HEK293 (cell line): Measurements from ENCODE around the gene IGF2R.

ENCODE experiments used
- CTCF ChIA-PET: fragments of 350-600 bp; formaldehyde crosslinking; extraction: SDS; loops from one replicate; lab custom pipeline; 2021; ENCODE audit warnings: antibody characterized with exemption; lab: Yijun Ruan, JAX
- POLR2A ChIA-PET: fragments of 300-600 bp; formaldehyde crosslinking; extraction: SDS; loops from one replicate; lab custom pipeline; 2020; ENCODE audit warnings: antibody characterized with exemption, inconsistent platforms; lab: Yijun Ruan, JAX
- H3K27ac ChIP-seq: fragments of 200-500 bp; sonication (Bioruptor generic); 2 replicates; pipeline ENCODE4 v1.5.1; 2014; ENCODE audit warnings: low read depth, low read length, control low read depth, inconsistent platforms; ENCODE audit errors: extremely low read depth
- H3K36me3 ChIP-seq, 2 experiments: fragments of 200-500 bp in 1 of 2; sonication (Bioruptor generic) in 1 of 2; 1 replicate in 1 of 2; 2 replicates in 1 of 2; pipeline ENCODE4 v1.5.1; 2014 to 2017; ENCODE audit warnings: inconsistent platforms in 2 of 2, low read length in 2 of 2; ENCODE audit not compliant: control insufficient read depth in 2 of 2, insufficient read depth in 1 of 2
- H3K4me1 ChIP-seq: fragments of 200-500 bp; sonication (Bioruptor generic); 2 replicates; pipeline ENCODE4 v1.5.1; 2014; ENCODE audit warnings: mild to moderate bottlenecking, low read length, inconsistent platforms; ENCODE audit not compliant: control insufficient read depth, insufficient read depth
- H3K4me3 ChIP-seq: 2 replicates; pipeline ENCODE4 v1.5.1; 2011; ENCODE audit warnings: low read depth, mild to moderate bottlenecking, control low read depth, low read length, moderate library complexity
- H3K9me3 ChIP-seq: fragments of 200-500 bp; sonication (Bioruptor generic); 2 replicates; pipeline ENCODE4 v1.5.1; 2014; ENCODE audit warnings: low read depth, low read length, inconsistent platforms; ENCODE audit not compliant: control insufficient read depth, insufficient read depth
- ATF2 ChIP-seq: fragments of 450-650 bp; formaldehyde crosslinking; IDR thresholded peaks from 2 replicates; pipeline ENCODE4 v1.5.1; 2016; ENCODE audit warnings: missing biosample characterization, missing genetic modification characterization, low read depth
- BCL11B ChIP-seq: fragments of 450-650 bp; formaldehyde crosslinking; IDR thresholded peaks from 2 replicates; pipeline ENCODE4 v1.5.1; 2016; ENCODE audit warnings: low read depth, missing biosample characterization, missing genetic modification characterization
- ELK4 ChIP-seq: IDR thresholded peaks from 2 replicates; pipeline ENCODE4 v1.6.1; 2011; ENCODE audit warnings: mild to moderate bottlenecking, low read depth, low read length, borderline replicate concordance
- GFI1B ChIP-seq: fragments of 450-650 bp; formaldehyde crosslinking; IDR thresholded peaks from 2 replicates; pipeline ENCODE4 v1.5.1; 2016; ENCODE audit warnings: missing biosample characterization, missing genetic modification characterization
- KLF16 ChIP-seq: fragments of 450-650 bp; formaldehyde crosslinking; IDR thresholded peaks from 2 replicates; pipeline ENCODE4 v1.5.1; 2017; ENCODE audit warnings: missing biosample characterization, missing genetic modification characterization
- MZF1 ChIP-seq: fragments of 450-650 bp; formaldehyde crosslinking; IDR thresholded peaks from 2 replicates; pipeline ENCODE4 v1.5.1; 2017; ENCODE audit warnings: missing biosample characterization, missing genetic modification characterization, borderline replicate concordance
- RBAK ChIP-seq: fragments of 450-650 bp; formaldehyde crosslinking; IDR thresholded peaks from 2 replicates; pipeline ENCODE4 v1.5.1; 2016; ENCODE audit warnings: missing biosample characterization, missing genetic modification characterization
- REPIN1 ChIP-seq: fragments of 450-650 bp; formaldehyde crosslinking; IDR thresholded peaks from 2 replicates; pipeline ENCODE4 v1.5.1; 2017; ENCODE audit warnings: missing biosample characterization, missing genetic modification characterization, low read depth
- SP7 ChIP-seq: fragments of 450-650 bp; formaldehyde crosslinking; IDR thresholded peaks from 2 replicates; pipeline ENCODE4 v1.5.1; 2016; ENCODE audit warnings: missing biosample characterization, missing genetic modification characterization
- TRIM28 ChIP-seq: IDR thresholded peaks from 2 replicates; pipeline ENCODE4 v1.6.1; 2011; ENCODE audit warnings: low read length, control low read depth, borderline replicate concordance
- ZBTB21 ChIP-seq: fragments of 450-650 bp; formaldehyde crosslinking; IDR thresholded peaks from 2 replicates; pipeline ENCODE4 v1.5.1; 2017; ENCODE audit warnings: missing biosample characterization, missing genetic modification characterization
- ZBTB44 ChIP-seq: fragments of 450-650 bp; IDR thresholded peaks from 2 replicates; pipeline ENCODE4 v1.5.1; 2018; ENCODE audit warnings: missing biosample characterization, mild to moderate bottlenecking, missing genetic modification characterization
- ZFP69B ChIP-seq: fragments of 450-650 bp; formaldehyde crosslinking; IDR thresholded peaks from 2 replicates; pipeline ENCODE4 v1.5.1; 2016; ENCODE audit warnings: missing biosample characterization, missing genetic modification characterization
- ZIC2 ChIP-seq: fragments of 450-650 bp; formaldehyde crosslinking; IDR thresholded peaks from 2 replicates; pipeline ENCODE4 v1.5.1; 2016; ENCODE audit warnings: missing biosample characterization, missing genetic modification characterization
- ZNF140 ChIP-seq: fragments of 450-650 bp; formaldehyde crosslinking; IDR thresholded peaks from 2 replicates; pipeline ENCODE4 v1.5.1; 2016; ENCODE audit warnings: missing biosample characterization, missing genetic modification characterization
- ZNF169 ChIP-seq: fragments of 450-650 bp; formaldehyde crosslinking; IDR thresholded peaks from 2 replicates; pipeline ENCODE4 v1.5.1; 2016; ENCODE audit warnings: missing biosample characterization, missing genetic modification characterization
- ZNF223 ChIP-seq: fragments of 450-650 bp; formaldehyde crosslinking; IDR thresholded peaks from 2 replicates; pipeline ENCODE4 v1.5.1; 2016; ENCODE audit warnings: missing biosample characterization, missing genetic modification characterization
- ZNF324 ChIP-seq: fragments of 450-650 bp; formaldehyde crosslinking; IDR thresholded peaks from 2 replicates; pipeline ENCODE4 v1.5.1; 2016; ENCODE audit warnings: missing biosample characterization, missing genetic modification characterization
- ZNF394 ChIP-seq: fragments of 450-650 bp; formaldehyde crosslinking; IDR thresholded peaks from 2 replicates; pipeline ENCODE4 v1.5.1; 2016; ENCODE audit warnings: missing biosample characterization, missing genetic modification characterization, mild to moderate bottlenecking, moderate library complexity, borderline replicate concordance
- ZNF404 ChIP-seq: fragments of 450-650 bp; formaldehyde crosslinking; IDR thresholded peaks from 2 replicates; pipeline ENCODE4 v1.5.1; 2017; ENCODE audit warnings: missing biosample characterization, missing genetic modification characterization
- ZNF449 ChIP-seq: fragments of 450-650 bp; formaldehyde crosslinking; IDR thresholded peaks from 2 replicates; pipeline ENCODE4 v1.5.1; 2017; ENCODE audit warnings: missing biosample characterization, mild to moderate bottlenecking, missing genetic modification characterization, moderate library complexity
- ZNF501 ChIP-seq: fragments of 450-650 bp; formaldehyde crosslinking; IDR thresholded peaks from 2 replicates; pipeline ENCODE4 v1.5.1; 2016; ENCODE audit warnings: missing biosample characterization, missing genetic modification characterization
- ZNF510 ChIP-seq: fragments of 450-650 bp; formaldehyde crosslinking; IDR thresholded peaks from 2 replicates; pipeline ENCODE4 v1.5.1; 2018; ENCODE audit warnings: mild to moderate bottlenecking, missing genetic modification characterization, missing biosample characterization; ENCODE audit not compliant: insufficient replicate concordance
- ZNF701 ChIP-seq: fragments of 450-650 bp; formaldehyde crosslinking; IDR thresholded peaks from 2 replicates; pipeline ENCODE4 v1.5.1; 2016; ENCODE audit warnings: missing biosample characterization, missing genetic modification characterization
- ZSCAN18 ChIP-seq: fragments of 450-650 bp; formaldehyde crosslinking; IDR thresholded peaks from 2 replicates; pipeline ENCODE4 v1.5.1; 2016; ENCODE audit warnings: missing biosample characterization, missing genetic modification characterization

The IGF2R gene

GRCh38 chr6:160128125-160128683, 159.3 kb downstream of the IGF2R start (continued):
- no peak for TF ChIP-seq ZNF449
- no peak for TF ChIP-seq TRIM28
- no peak for TF ChIP-seq ZIC2
- TF ChIP-seq ATF2: no peak
- no peak for TF ChIP-seq ZNF223 (tag by site-specific recombination)
- TF ChIP-seq REPIN1 (tag by site-specific recombination): no peak
- no peak for TF ChIP-seq SP7 (tag by site-specific recombination)
- TF ChIP-seq ZNF324: no peak

GRCh38 chr6:160128879-160129516, 160.1 kb downstream of the IGF2R start:
- ChIA-PET POLR2A (no interaction called here), CTCF (interaction anchor here (1.2 kb wide), 1 partner anchor 10 kb away, joined by 3 read pairs; no protein-coding TSS in a partner anchor)
- no peaks in the 10 kb centered on the region for H3K4me1 ChIP-seq
- H3K4me3 ChIP-seq: no peak overlapping the region
- no peak overlapping the region for H3K27ac ChIP-seq
- no peaks in the 10 kb centered on the region for H3K36me3 ChIP-seq
- H3K9me3 ChIP-seq: no peaks in the 10 kb centered on the region
- TF ChIP-seq KLF16 (tag by site-specific recombination) (no peak), GFI1B (tag by site-specific recombination) (no peak), ZNF510 (tag by site-specific recombination) (no peak), ZNF394 (tag by site-specific recombination) (no peak), ZFP69B (tag by site-specific recombination) (no peak), ZNF701 (tag by site-specific recombination) (no peak), MZF1 (no peak), ZBTB21 (no peak), ZBTB44 (no peak), ELK4 (no peak), BCL11B (tag by site-specific recombination) (no peak), ZNF140 (tag by site-specific recombination) (no peak), ZNF169 (tag by site-specific recombination) (no peak), ZSCAN18 (tag by site-specific recombination) (no peak), ZNF501 (tag by site-specific recombination) (no peak), RBAK (no peak), ZNF404 (tag by site-specific recombination) (no peak)
